DOHH2 (cell line): Measurements from ENCODE around the gene CXCL8.

Experiments used
- H3F3A ChIP-seq: fragments of 200-600 bp; sonication (generic), shearing (Covaris generic); 2 replicates; pipeline ENCODE4 v1.6.0; 2016; ENCODE audit warnings: antibody characterized with exemption, mild to moderate bottlenecking; ENCODE audit not compliant: control insufficient read depth, insufficient read depth
- H3K27ac ChIP-seq: fragments of 200-600 bp; sonication (generic); 2 replicates; pipeline ENCODE4 v1.5.1; 2014; ENCODE audit warnings: low read depth, mild to moderate bottlenecking, low read length, moderate library complexity
- H3K27me3 ChIP-seq: fragments of 200-600 bp; sonication (generic); 2 replicates; pipeline ENCODE4 v1.6.1; 2014; ENCODE audit warnings: mild to moderate bottlenecking, low read length, mixed read lengths; ENCODE audit not compliant: control insufficient read depth
- H3K36me3 ChIP-seq: fragments of 200-600 bp; sonication (generic); 2 replicates; pipeline ENCODE4 v1.6.1; 2014; ENCODE audit warnings: mild to moderate bottlenecking, low read length, moderate library complexity, mixed read lengths; ENCODE audit not compliant: control insufficient read depth
- H3K4me1 ChIP-seq: fragments of 200-600 bp; sonication (generic); 2 replicates; pipeline ENCODE4 v1.6.1; 2014; ENCODE audit warnings: mild to moderate bottlenecking, low read length, mixed read lengths; ENCODE audit not compliant: control insufficient read depth
- H3K4me2 ChIP-seq: fragments of 200-600 bp; sonication (generic); 2 replicates; pipeline ENCODE4 v1.6.0; 2014; ENCODE audit warnings: mild to moderate bottlenecking, low read length, moderate library complexity
- H3K4me3 ChIP-seq: fragments of 200-600 bp; sonication (generic); 2 replicates; pipeline ENCODE4 v1.5.1; 2014; ENCODE audit warnings: mild to moderate bottlenecking, low read length, mixed read lengths
- H3K79me2 ChIP-seq: fragments of 200-600 bp; sonication (generic); 2 replicates; pipeline ENCODE4 v1.6.1; 2014; ENCODE audit warnings: mild to moderate bottlenecking, low read length, mixed read lengths; ENCODE audit not compliant: control insufficient read depth
- H3K9me2 ChIP-seq: fragments of 200-600 bp; sonication (generic); replicated peaks from 2 replicates; pipeline ENCODE4 v1.6.1; 2014; ENCODE audit warnings: mild to moderate bottlenecking, low read length, mixed read lengths; ENCODE audit not compliant: control insufficient read depth
- H3K9me3 ChIP-seq: fragments of 200-600 bp; sonication (generic); 2 replicates; pipeline ENCODE4 v1.6.1; 2014; ENCODE audit warnings: antibody characterized with exemption, low read length, mixed read lengths; ENCODE audit not compliant: control insufficient read depth, insufficient read depth
- H4K20me1 ChIP-seq: fragments of 200-600 bp; sonication (generic); 2 replicates; pipeline ENCODE4 v1.6.0; 2014; ENCODE audit warnings: low read depth, mild to moderate bottlenecking, antibody characterized with exemption, low read length, moderate library complexity; ENCODE audit not compliant: control insufficient read depth, insufficient read depth
- CTCF ChIP-seq: fragments of 200-600 bp; sonication (generic); IDR thresholded peaks from one replicate; pipeline ENCODE4 v1.5.1; 2014; ENCODE audit warnings: antibody characterized with exemption, mild to moderate bottlenecking, low read depth, low read length; ENCODE audit not compliant: poor library complexity, severe bottlenecking
- EZH2phosphoT487 ChIP-seq: fragments of 200-600 bp; sonication (generic); IDR thresholded peaks from 2 replicates; pipeline ENCODE4 v1.6.1; 2017; ENCODE audit warnings: borderline replicate concordance, mild to moderate bottlenecking, antibody characterized with exemption, low read length, moderate library complexity, mixed read lengths

Gene CXCL8

GRCh38 chr4:73751166-73751565, 10.8 kb downstream of the CXCL8 start:
- H3K27me3 ChIP-seq = no peaks in the 10 kb centered on the region
- no peak overlapping the region for H3K27ac ChIP-seq
- no peaks in the 10 kb centered on the region for H4K20me1 ChIP-seq
- no peaks in the 10 kb centered on the region for H3K36me3 ChIP-seq
- no peaks in the 10 kb centered on the region for H3K4me1 ChIP-seq
- no peaks in the 10 kb centered on the region for H3F3A ChIP-seq
- H3K4me2 ChIP-seq = no peak overlapping the region
- TF ChIP-seq EZH2phosphoT487 = no peak
- TF ChIP-seq CTCF = no peak
- H3K9me2 ChIP-seq = no peaks in the 10 kb centered on the region
- H3K4me3 ChIP-seq = no peak overlapping the region
- no peaks in the 10 kb centered on the region for H3K9me3 ChIP-seq
- H3K79me2 ChIP-seq = no peaks in the 10 kb centered on the region

- no peak overlapping the region for H3K4me2 ChIP-seq
- H3K9me2 ChIP-seq = no peaks in the 10 kb centered on the region
- no peaks in the 10 kb centered on the region for H3K9me3 ChIP-seq
- H3K27ac ChIP-seq = no peak overlapping the region
- no peaks in the 10 kb centered on the region for H3K27me3 ChIP-seq
- H3K79me2 ChIP-seq = no peaks in the 10 kb centered on the region
- H3K4me1 ChIP-seq = no peaks in the 10 kb centered on the region
- H3K36me3 ChIP-seq = no peaks in the 10 kb centered on the region
- TF ChIP-seq EZH2phosphoT487 (no peak), CTCF (no peak)
- H4K20me1 ChIP-seq = no peaks in the 10 kb centered on the region
- no peak overlapping the region for H3K4me3 ChIP-seq
- H3F3A ChIP-seq = no peaks in the 10 kb centered on the region
Observed at GRCh38 chr4:73751830-73752229, 11.5 kb downstream of the CXCL8 start.

- Histone ChIP-seq H3K4me2 (no peak overlapping the region), H4K20me1 (no peaks in the 10 kb centered on the region), H3K27me3 (no peaks in the 10 kb centered on the region), H3K36me3 (no peaks in the 10 kb centered on the region), H3K27ac (no peak overlapping the region), H3K4me3 (no peak overlapping the region), H3K4me1 (no peaks in the 10 kb centered on the region), H3K9me2 (no peaks in the 10 kb centered on the region), H3K9me3 (no peaks in the 10 kb centered on the region), H3K79me2 (no peaks in the 10 kb centered on the region), H3F3A (no peaks in the 10 kb centered on the region)
- TF ChIP-seq CTCF = no peak
- no peak for TF ChIP-seq EZH2phosphoT487
Observed at GRCh38 chr4:73752424-73752823, 12.1 kb downstream of the CXCL8 start.

- Histone ChIP-seq H3K4me2 (no peak overlapping the region), H3K9me2 (no peaks in the 10 kb centered on the region), H3F3A (no peaks in the 10 kb centered on the region), H3K4me3 (no peak overlapping the region), H3K79me2 (no peaks in the 10 kb centered on the region), H3K27ac (no peak overlapping the region), H4K20me1 (no peaks in the 10 kb centered on the region), H3K36me3 (no peaks in the 10 kb centered on the region), H3K9me3 (no peaks in the 10 kb centered on the region), H3K4me1 (no peaks in the 10 kb centered on the region), H3K27me3 (no peaks in the 10 kb centered on the region)
- TF ChIP-seq CTCF = no peak
- TF ChIP-seq EZH2phosphoT487 = no peak
Observed at GRCh38 chr4:73753215-73753614, 12.8 kb downstream of the CXCL8 start.
